WTC11 (cell line): ENCODE measurements around the gene ITIH5.

Experiments used
- CREM ChIP-seq: sonication (generic); formaldehyde crosslinking; IDR thresholded peaks from 2 replicates; pipeline ENCODE4 v1.8.1; 2022; ENCODE audit warnings: mild to moderate bottlenecking, missing genetic modification reagents, moderate library complexity
- ELF4 ChIP-seq: sonication (generic); formaldehyde crosslinking; IDR thresholded peaks from 2 replicates; pipeline ENCODE4 v1.8.1; 2022; ENCODE audit warnings: low read depth, mild to moderate bottlenecking, moderate library complexity, missing genetic modification reagents
- NFYB ChIP-seq: sonication (generic); formaldehyde crosslinking; conservative IDR thresholded peaks from 2 replicates; pipeline ENCODE4 v1.8.0; 2022; ENCODE audit warnings: low read depth, missing genetic modification reagents
- NR1H2 ChIP-seq: sonication (generic); formaldehyde crosslinking; IDR thresholded peaks from 2 replicates; pipeline ENCODE4 v1.9.0; 2021; ENCODE audit warnings: mild to moderate bottlenecking, moderate library complexity, missing genetic modification reagents
- NR3C1 ChIP-seq: sonication (generic); formaldehyde crosslinking; conservative IDR thresholded peaks from 2 replicates; pipeline ENCODE4 v1.8.1; 2023; ENCODE audit warnings: low read depth, mild to moderate bottlenecking, missing genetic modification reagents
- TP53 ChIP-seq: sonication (generic); formaldehyde crosslinking; IDR thresholded peaks from 2 replicates; pipeline ENCODE4 v1.8.1; 2023; ENCODE audit warnings: mild to moderate bottlenecking, missing genetic modification reagents
- ZNF232 ChIP-seq: sonication (generic); formaldehyde crosslinking; IDR thresholded peaks from 2 replicates; pipeline ENCODE4 v1.8.0; 2022; ENCODE audit warnings: mild to moderate bottlenecking, missing genetic modification reagents
- TF ChIP-seq, protein P1 (sequence below): sonication (generic); formaldehyde crosslinking; IDR thresholded peaks from 2 replicates; pipeline ENCODE4 v1.8.1; 2023; ENCODE audit warnings: mild to moderate bottlenecking, missing genetic modification reagents, moderate library complexity
- TF ChIP-seq, protein P2 (sequence below): sonication (generic); formaldehyde crosslinking; IDR thresholded peaks from 2 replicates; pipeline ENCODE4 v1.8.0; 2022; ENCODE audit warnings: mild to moderate bottlenecking, missing genetic modification reagents
- TF ChIP-seq, protein P3 (sequence below): fragments of 200-600 bp; IDR thresholded peaks from 2 replicates; pipeline ENCODE4 v1.8.0; 2022; ENCODE audit warnings: antibody characterized with exemption
- TF ChIP-seq, protein P4 (sequence below): sonication (generic); formaldehyde crosslinking; IDR thresholded peaks from 2 replicates; pipeline ENCODE4 v1.8.1; 2022; ENCODE audit warnings: low read depth, missing genetic modification reagents, borderline replicate concordance
- TF ChIP-seq, protein P5 (sequence below): sonication (generic); formaldehyde crosslinking; conservative IDR thresholded peaks from 2 replicates; pipeline ENCODE4 v1.8.1; 2022; ENCODE audit warnings: mild to moderate bottlenecking, missing genetic modification reagents
- TF ChIP-seq, protein P6 (sequence below): sonication (generic); formaldehyde crosslinking; conservative IDR thresholded peaks from 2 replicates; pipeline ENCODE4 v1.8.1; 2023; ENCODE audit warnings: mild to moderate bottlenecking, low read depth, missing genetic modification reagents, moderate library complexity
- TF ChIP-seq, protein P7 (sequence below): fragments of 250-450 bp; sonication (Bioruptor Pico); IDR thresholded peaks from 2 replicates; pipeline ENCODE4 v1.9.0; 2021; ENCODE audit warnings: mild to moderate bottlenecking

DNA sequence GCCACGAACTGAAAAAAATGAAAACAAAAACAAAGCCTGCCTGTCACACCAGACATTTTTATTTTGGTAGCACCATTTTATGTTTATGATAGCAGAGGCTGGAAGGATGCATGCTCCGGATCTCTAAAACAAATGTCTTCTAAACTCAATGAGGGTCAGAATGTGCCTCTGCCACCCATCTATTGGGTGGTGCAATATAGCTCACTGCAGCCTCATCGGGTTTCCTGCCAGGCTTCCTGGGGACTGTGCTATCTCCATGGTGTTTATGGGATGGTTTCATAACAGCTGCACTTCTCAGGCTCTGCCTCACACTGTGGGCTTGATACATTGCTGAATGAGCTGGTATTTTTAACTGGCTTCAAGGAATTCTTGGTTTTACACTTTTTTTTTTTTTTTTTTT lies 94.4 kb downstream of the ITIH5 start:
- no peak for TF ChIP-seq NR3C1 (CRISPR knock-in tag)
- TF ChIP-seq, protein P1, sequence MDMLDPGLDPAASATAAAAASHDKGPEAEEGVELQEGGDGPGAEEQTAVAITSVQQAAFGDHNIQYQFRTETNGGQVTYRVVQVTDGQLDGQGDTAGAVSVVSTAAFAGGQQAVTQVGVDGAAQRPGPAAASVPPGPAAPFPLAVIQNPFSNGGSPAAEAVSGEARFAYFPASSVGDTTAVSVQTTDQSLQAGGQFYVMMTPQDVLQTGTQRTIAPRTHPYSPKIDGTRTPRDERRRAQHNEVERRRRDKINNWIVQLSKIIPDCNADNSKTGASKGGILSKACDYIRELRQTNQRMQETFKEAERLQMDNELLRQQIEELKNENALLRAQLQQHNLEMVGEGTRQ (CRISPR knock-in tag): no peak
- TF ChIP-seq ELF4 (CRISPR knock-in tag): no peak
- TF ChIP-seq, protein P2, sequence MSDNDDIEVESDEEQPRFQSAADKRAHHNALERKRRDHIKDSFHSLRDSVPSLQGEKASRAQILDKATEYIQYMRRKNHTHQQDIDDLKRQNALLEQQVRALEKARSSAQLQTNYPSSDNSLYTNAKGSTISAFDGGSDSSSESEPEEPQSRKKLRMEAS (CRISPR knock-in tag): no peak
- TF ChIP-seq, protein P3, sequence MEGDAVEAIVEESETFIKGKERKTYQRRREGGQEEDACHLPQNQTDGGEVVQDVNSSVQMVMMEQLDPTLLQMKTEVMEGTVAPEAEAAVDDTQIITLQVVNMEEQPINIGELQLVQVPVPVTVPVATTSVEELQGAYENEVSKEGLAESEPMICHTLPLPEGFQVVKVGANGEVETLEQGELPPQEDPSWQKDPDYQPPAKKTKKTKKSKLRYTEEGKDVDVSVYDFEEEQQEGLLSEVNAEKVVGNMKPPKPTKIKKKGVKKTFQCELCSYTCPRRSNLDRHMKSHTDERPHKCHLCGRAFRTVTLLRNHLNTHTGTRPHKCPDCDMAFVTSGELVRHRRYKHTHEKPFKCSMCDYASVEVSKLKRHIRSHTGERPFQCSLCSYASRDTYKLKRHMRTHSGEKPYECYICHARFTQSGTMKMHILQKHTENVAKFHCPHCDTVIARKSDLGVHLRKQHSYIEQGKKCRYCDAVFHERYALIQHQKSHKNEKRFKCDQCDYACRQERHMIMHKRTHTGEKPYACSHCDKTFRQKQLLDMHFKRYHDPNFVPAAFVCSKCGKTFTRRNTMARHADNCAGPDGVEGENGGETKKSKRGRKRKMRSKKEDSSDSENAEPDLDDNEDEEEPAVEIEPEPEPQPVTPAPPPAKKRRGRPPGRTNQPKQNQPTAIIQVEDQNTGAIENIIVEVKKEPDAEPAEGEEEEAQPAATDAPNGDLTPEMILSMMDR: no peak
- TF ChIP-seq CREM (CRISPR knock-in tag): no peak
- TF ChIP-seq NR1H2: no peak
- TF ChIP-seq, protein P4, sequence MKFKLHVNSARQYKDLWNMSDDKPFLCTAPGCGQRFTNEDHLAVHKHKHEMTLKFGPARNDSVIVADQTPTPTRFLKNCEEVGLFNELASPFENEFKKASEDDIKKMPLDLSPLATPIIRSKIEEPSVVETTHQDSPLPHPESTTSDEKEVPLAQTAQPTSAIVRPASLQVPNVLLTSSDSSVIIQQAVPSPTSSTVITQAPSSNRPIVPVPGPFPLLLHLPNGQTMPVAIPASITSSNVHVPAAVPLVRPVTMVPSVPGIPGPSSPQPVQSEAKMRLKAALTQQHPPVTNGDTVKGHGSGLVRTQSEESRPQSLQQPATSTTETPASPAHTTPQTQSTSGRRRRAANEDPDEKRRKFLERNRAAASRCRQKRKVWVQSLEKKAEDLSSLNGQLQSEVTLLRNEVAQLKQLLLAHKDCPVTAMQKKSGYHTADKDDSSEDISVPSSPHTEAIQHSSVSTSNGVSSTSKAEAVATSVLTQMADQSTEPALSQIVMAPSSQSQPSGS (CRISPR knock-in tag): no peak
- TF ChIP-seq, protein P5, sequence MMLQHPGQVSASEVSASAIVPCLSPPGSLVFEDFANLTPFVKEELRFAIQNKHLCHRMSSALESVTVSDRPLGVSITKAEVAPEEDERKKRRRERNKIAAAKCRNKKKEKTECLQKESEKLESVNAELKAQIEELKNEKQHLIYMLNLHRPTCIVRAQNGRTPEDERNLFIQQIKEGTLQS (CRISPR knock-in tag): no peak
- TF ChIP-seq ZNF232 (CRISPR knock-in tag): no peak
- no peak for TF ChIP-seq TP53 (CRISPR knock-in tag)
- TF ChIP-seq, protein P6, sequence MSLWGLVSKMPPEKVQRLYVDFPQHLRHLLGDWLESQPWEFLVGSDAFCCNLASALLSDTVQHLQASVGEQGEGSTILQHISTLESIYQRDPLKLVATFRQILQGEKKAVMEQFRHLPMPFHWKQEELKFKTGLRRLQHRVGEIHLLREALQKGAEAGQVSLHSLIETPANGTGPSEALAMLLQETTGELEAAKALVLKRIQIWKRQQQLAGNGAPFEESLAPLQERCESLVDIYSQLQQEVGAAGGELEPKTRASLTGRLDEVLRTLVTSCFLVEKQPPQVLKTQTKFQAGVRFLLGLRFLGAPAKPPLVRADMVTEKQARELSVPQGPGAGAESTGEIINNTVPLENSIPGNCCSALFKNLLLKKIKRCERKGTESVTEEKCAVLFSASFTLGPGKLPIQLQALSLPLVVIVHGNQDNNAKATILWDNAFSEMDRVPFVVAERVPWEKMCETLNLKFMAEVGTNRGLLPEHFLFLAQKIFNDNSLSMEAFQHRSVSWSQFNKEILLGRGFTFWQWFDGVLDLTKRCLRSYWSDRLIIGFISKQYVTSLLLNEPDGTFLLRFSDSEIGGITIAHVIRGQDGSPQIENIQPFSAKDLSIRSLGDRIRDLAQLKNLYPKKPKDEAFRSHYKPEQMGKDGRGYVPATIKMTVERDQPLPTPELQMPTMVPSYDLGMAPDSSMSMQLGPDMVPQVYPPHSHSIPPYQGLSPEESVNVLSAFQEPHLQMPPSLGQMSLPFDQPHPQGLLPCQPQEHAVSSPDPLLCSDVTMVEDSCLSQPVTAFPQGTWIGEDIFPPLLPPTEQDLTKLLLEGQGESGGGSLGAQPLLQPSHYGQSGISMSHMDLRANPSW (CRISPR knock-in tag): no peak
- no peak for TF ChIP-seq NFYB (CRISPR knock-in tag)
- TF ChIP-seq, protein P7, sequence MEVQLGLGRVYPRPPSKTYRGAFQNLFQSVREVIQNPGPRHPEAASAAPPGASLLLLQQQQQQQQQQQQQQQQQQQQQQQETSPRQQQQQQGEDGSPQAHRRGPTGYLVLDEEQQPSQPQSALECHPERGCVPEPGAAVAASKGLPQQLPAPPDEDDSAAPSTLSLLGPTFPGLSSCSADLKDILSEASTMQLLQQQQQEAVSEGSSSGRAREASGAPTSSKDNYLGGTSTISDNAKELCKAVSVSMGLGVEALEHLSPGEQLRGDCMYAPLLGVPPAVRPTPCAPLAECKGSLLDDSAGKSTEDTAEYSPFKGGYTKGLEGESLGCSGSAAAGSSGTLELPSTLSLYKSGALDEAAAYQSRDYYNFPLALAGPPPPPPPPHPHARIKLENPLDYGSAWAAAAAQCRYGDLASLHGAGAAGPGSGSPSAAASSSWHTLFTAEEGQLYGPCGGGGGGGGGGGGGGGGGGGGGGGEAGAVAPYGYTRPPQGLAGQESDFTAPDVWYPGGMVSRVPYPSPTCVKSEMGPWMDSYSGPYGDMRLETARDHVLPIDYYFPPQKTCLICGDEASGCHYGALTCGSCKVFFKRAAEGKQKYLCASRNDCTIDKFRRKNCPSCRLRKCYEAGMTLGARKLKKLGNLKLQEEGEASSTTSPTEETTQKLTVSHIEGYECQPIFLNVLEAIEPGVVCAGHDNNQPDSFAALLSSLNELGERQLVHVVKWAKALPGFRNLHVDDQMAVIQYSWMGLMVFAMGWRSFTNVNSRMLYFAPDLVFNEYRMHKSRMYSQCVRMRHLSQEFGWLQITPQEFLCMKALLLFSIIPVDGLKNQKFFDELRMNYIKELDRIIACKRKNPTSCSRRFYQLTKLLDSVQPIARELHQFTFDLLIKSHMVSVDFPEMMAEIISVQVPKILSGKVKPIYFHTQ: no peak
